Caki2 (cell line): ENCODE data around the gene C5orf58. TPM values are rescaled to one million over a fixed set of nuclear protein-coding genes. Genes with fewer than 3 reads are reported as not detected.
"Not testable (repeated sequence)": the region's sequence is repeated elsewhere in the genome, so short reads cannot be mapped to it uniquely, and the experiment has no call there.

ENCODE experiments used
- DNase-seq: peaks from one replicate; pipeline ENCODE4 v3.0.0-alpha.2; 2015; ENCODE audit warnings: low read depth
- in situ Hi-C: cut with HindIII; loops from 2 replicates; pipeline ENCODE4 v1.10.0; 2016; ENCODE audit warnings: low sequenced_read_pairs, low pct_unique_long_range_greater_than_20kb, mixed read lengths
- total RNA-seq: library from RNA; depleted of rRNA; stranded (reverse); fragments of >200 nt; shearing (Covaris generic); gene quantifications from 2 replicates; pipeline ENCODE4 v1.2.3, GENCODE V29; 2014; ENCODE audit warnings: low replicate concordance

Gene C5orf58
- total RNA-seq, 1 experiment from 2014 or later = not detected

GRCh38 chr5:170219615-170220014 is 13.2 kb upstream of the C5orf58 start:
- in situ Hi-C loops = no loop called here
- peak; percentile 86 for DNase-seq

GRCh38 chr5:170220191-170220590 is 12.6 kb upstream of the C5orf58 start:
- in situ Hi-C loops = no loop called here
- DNase-seq = no peak

- DNase-seq = no peak
Measured at GRCh38 chr5:170221327-170221741, 11.5 kb upstream of the C5orf58 start.

GRCh38 chr5:170223360-170223759 is 9.4 kb upstream of the C5orf58 start:
- no peak for DNase-seq
- in situ Hi-C loops = no loop called here

More at GRCh38 chr5:170221327-170221741, 11.5 kb upstream of the C5orf58 start:
- in situ Hi-C loops = no loop called here

- in situ Hi-C loops = no loop called here
- DNase-seq = no peak
Measured at GRCh38 chr5:170223906-170224305, 8.9 kb upstream of the C5orf58 start.

GRCh38 chr5:170225326-170226128 is 7.3 kb upstream of the C5orf58 start:
- peak; percentile 48 for DNase-seq
- in situ Hi-C loops = no loop called here

GRCh38 chr5:170226129-170226615 is 6.6 kb upstream of the C5orf58 start:
- no peak for DNase-seq
- in situ Hi-C loops = no loop called here

GRCh38 chr5:170226661-170227060 is 6.1 kb upstream of the C5orf58 start:
- in situ Hi-C loops = no loop called here
- DNase-seq = no peak

GRCh38 chr5:170228762-170229435 is 3.9 kb upstream of the C5orf58 start:
- in situ Hi-C loops = no loop called here
- DNase-seq = no peak

GRCh38 chr5:170233358-170233892 is 640 bp downstream of the C5orf58 start:
- in situ Hi-C loops = no loop called here
- DNase-seq = no peak

- DNase-seq = no peak
- in situ Hi-C loops = no loop called here
Measured at GRCh38 chr5:170235876-170236864, 3.4 kb downstream of the C5orf58 start.

GRCh38 chr5:170238456-170239196 is 5.8 kb downstream of the C5orf58 start:
- in situ Hi-C loops = no loop called here
- DNase-seq = no peak

GRCh38 chr5:170245436-170245835 is 12.7 kb downstream of the C5orf58 start:
- DNase-seq, in situ Hi-C loops: not testable (repeated sequence)

- no peak for DNase-seq
- in situ Hi-C loops = no loop called here
Measured at GRCh38 chr5:170246126-170246870, 13.5 kb downstream of the C5orf58 start.

- no peak for DNase-seq
- in situ Hi-C loops = no loop called here
Measured at GRCh38 chr5:170247363-170247762, 14.6 kb downstream of the C5orf58 start.

GRCh38 chr5:170248172-170248930 is 15.6 kb downstream of the C5orf58 start:
- in situ Hi-C loops = no loop called here
- no peak for DNase-seq
